ENCODE measurements around the gene GSG1L. TPM values are rescaled to one million over a fixed set of nuclear protein-coding genes. Genes with fewer than 3 reads are reported as not detected.
A peak's percentile ranks its signal among the peaks of the same experiment; 100 is the strongest.
"Not testable (repeated sequence)": the region's sequence is repeated elsewhere in the genome, so short reads cannot be mapped to it uniquely, and the experiment has no call there.

The GSG1L gene
- total and polyA plus RNA-seq, 12 donors = 0.11 TPM; not detected in 11

DNA sequence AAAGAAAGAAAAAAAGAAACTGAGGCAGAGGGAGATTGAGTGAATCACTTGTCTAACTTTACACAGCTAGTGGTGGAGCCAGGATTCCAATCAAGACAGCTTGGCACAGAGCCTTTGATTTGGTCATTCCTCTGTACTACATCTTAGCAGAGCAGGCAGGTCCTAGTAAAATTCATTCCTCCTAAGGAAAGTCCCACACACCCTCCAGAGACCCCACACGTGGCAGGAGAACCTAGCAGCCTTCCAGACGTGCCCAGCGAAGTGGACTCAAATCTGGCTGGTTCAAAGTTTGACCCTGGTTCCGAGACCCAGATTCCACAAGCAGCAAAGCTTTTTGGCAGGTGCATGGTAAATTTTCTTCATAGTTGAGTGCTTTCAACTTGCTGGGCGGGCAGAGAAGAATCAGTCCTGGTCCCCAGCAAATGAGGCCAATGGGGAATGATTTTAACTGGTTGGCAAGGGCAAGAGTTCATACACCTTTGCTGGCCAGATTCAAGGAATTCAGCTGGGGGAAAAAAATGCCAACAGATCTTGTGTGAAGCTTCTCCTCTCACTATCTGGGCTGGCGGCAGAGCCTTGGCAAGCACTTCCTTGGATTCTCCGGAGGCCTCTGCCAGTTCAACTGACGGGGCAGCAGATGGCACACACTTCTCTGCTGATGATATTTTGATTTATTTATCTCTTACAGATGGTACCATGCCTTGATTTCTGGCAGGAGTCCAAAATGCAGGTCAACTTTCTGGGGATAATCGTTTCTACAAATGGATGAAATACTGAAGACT is 82.4 kb downstream of the GSG1L start:
- Histone ChIP-seq H3K27ac (no peak overlapping the region), H3K4me1 (replicated peaks in 1 of 2) (no peaks in the 10 kb centered on the region), H3K9me3 (replicated peaks in 1 of 3) (no peaks in the 10 kb centered on the region), H3K4me3 (no peak overlapping the region), H3K36me3 (replicated peaks in 1 of 2) (no peaks in the 10 kb centered on the region), H3K27me3 (no peaks in the 10 kb centered on the region)
- TF ChIP-seq, protein P1, sequence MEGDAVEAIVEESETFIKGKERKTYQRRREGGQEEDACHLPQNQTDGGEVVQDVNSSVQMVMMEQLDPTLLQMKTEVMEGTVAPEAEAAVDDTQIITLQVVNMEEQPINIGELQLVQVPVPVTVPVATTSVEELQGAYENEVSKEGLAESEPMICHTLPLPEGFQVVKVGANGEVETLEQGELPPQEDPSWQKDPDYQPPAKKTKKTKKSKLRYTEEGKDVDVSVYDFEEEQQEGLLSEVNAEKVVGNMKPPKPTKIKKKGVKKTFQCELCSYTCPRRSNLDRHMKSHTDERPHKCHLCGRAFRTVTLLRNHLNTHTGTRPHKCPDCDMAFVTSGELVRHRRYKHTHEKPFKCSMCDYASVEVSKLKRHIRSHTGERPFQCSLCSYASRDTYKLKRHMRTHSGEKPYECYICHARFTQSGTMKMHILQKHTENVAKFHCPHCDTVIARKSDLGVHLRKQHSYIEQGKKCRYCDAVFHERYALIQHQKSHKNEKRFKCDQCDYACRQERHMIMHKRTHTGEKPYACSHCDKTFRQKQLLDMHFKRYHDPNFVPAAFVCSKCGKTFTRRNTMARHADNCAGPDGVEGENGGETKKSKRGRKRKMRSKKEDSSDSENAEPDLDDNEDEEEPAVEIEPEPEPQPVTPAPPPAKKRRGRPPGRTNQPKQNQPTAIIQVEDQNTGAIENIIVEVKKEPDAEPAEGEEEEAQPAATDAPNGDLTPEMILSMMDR (IDR thresholded peaks at IDR 0.05) = no peak
- TF ChIP-seq POLR2A (IDR thresholded peaks at IDR 0.05) = no peak
- no peak for DNase-seq
- 47 to 53% (median 51%) methylated on average over 8 to 9 of the region's 9 CpGs for WGBS, 4 donors
- intact Hi-C loops (cut with DNase I) = no loop called here

DNA sequence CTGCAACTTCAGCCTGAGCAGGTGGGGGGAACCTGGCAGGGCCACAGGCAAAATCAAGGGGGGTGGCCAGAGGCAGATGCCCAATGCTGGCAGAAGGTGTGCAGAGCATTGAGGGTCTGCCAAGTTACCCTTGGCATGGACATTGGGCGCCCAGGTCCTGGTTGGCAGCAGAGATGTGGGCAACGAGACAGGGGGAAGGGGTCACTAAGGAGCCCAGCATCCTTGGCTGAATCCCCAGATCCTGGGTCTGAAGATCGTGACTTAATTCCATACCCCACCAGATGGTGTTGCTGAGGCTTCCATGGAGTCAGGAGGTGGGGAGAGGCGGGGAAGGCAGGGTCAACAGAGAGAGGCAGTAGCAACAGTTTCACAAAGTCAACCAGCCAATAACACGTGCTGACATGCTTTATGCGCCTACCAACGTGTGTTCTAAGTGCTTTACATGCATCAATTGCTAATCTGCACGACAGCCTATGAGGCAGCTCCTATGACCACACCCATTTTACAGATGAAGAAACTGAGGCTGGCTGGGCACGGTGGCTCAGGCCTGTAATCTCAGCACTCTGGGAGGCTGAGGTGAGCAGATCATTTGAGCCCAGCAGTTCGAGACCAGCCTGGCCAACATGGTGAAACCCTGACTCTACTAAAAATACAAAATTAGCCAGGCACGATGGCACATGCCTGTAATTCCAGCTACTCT is 83.3 kb downstream of the GSG1L start:
- Histone ChIP-seq H3K9me3 (replicated peaks in 1 of 3) (no peaks in the 10 kb centered on the region), H3K27me3 (no peaks in the 10 kb centered on the region), H3K4me3 (no peak overlapping the region), H3K36me3 (replicated peaks in 1 of 2) (no peaks in the 10 kb centered on the region), H3K27ac (no peak overlapping the region), H3K4me1 (replicated peaks in 1 of 2) (no peaks in the 10 kb centered on the region)
- WGBS, 4 donors = 67 to 70% (median 69%) methylated on average over 8 to 11 of the region's 11 CpGs
- no peak for DNase-seq
- TF ChIP-seq, protein P1 (IDR thresholded peaks at IDR 0.05) = no peak
- no peak for TF ChIP-seq POLR2A (IDR thresholded peaks at IDR 0.05)
- intact Hi-C loops (cut with DNase I) = no loop called here

DNA sequence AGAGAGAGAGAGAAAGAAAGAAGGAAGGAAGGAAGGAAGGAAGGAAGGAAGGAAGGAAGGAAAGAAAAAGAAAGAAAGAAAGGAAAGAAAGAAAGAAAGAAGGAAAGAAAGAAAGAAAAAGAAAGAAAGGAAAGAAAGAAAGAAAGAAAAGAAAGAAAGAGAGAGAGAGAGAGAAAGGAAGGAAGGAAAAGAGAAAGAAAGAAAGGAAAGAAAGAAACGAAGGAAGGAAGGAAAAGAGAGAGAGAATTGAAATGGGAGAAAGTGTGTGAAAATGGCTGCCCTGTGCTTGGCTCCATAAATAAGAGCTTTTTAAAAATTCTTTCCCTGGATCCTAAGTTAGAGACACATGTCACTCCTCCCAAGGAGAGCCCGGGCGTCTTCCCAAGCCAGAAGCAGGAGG is 83.8 kb downstream of the GSG1L start:
- peak in 1 of 7 donors; percentile 21 for DNase-seq

DNA sequence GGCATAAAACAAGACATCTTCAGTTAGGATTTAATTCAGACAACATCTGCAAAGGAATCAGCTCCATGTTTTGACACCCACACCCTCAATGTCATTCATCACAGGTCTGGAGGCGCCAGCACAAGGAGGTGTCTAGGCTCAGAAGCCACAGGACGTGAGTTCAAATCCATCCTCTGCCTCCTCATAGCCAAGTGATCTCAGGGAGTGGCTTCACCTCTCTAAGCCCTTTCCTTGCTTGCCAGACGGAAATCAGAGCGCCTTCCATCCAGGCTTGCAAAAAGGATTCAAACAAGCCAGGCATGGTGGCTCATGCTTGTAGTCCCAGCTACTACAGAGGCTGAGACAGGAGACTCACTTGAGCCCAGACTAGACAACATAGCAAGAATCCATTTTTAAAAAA is 84.6 kb downstream of the GSG1L start:
- intact Hi-C loops (cut with DNase I) = loop anchor here in 1 of 2 donors (10.0 kb wide), 1 partner anchor 76 kb away; no protein-coding TSS in a partner anchor
- Histone ChIP-seq H3K27ac (no peak overlapping the region), H3K27me3 (no peaks in the 10 kb centered on the region), H3K4me1 (replicated peaks in 1 of 2) (no peaks in the 10 kb centered on the region), H3K4me3 (no peak overlapping the region), H3K9me3 (replicated peaks in 1 of 3) (no peaks in the 10 kb centered on the region), H3K36me3 (replicated peaks in 1 of 2) (no peaks in the 10 kb centered on the region)
- WGBS, 4 donors = 75 to 83% (median 80%) methylated on average over 4 of the region's 4 CpGs
- TF ChIP-seq, protein P1 (IDR thresholded peaks at IDR 0.05) = no peak
- TF ChIP-seq POLR2A (IDR thresholded peaks at IDR 0.05) = no peak
- no peak for DNase-seq

More for the DNA sequence above, 83.8 kb downstream of the GSG1L start:
- H3K27ac ChIP-seq; H3K4me1 ChIP-seq (replicated peaks in 1 of 2); H3K36me3 ChIP-seq (replicated peaks in 1 of 2); H3K9me3 ChIP-seq (replicated peaks in 1 of 3); H3K4me3 ChIP-seq; H3K27me3 ChIP-seq: not testable (repeated sequence)
- intact Hi-C loops (cut with DNase I) = loop anchor here in 1 of 2 donors (10.0 kb wide), 1 partner anchor 75 kb away; no protein-coding TSS in a partner anchor
- WGBS, 4 donors = 52 to 62% (median 54%) methylated on average over 3 of the region's 3 CpGs

All from adrenal gland (tissue), 12 donors.